PFSK-1 (cell line): ENCODE data around the gene FRMPD4.

ENCODE experiments used
- FOXP2 ChIP-seq: optimal IDR thresholded peaks from 2 replicates; pipeline ENCODE3; 2011; ENCODE audit warnings: borderline replicate concordance, control low read depth, inconsistent platforms; ENCODE audit not compliant: insufficient read depth; ENCODE audit errors: extremely low read length, extremely low read depth
- POLR2AphosphoS5 ChIP-seq: IDR thresholded peaks from 2 replicates; pipeline ENCODE4 v1.6.1; 2012; ENCODE audit warnings: low read depth, mild to moderate bottlenecking, control low read depth, low read length, moderate library complexity
- TAF1 ChIP-seq: IDR thresholded peaks from 2 replicates; pipeline ENCODE4 v1.6.1; 2012; ENCODE audit warnings: low read length, control low read depth, borderline replicate concordance; ENCODE audit not compliant: insufficient read depth
- TF ChIP-seq, protein P1 (sequence below), 2 experiments: IDR thresholded peaks; 2 replicates each; pipeline versions ENCODE4 v1.6.1 to v1.8.0; 2011 to 2012; ENCODE audit warnings: low read depth in 2 of 2, low read length in 2 of 2, control low read depth in 1 of 2, inconsistent platforms in 1 of 2, mild to moderate bottlenecking in 1 of 2, moderate library complexity in 1 of 2; ENCODE audit not compliant: insufficient read depth in 1 of 2

GRCh38 chrX:12615061-12615460 is 476.8 kb downstream of the FRMPD4 start:
- TF ChIP-seq POLR2AphosphoS5 (no peak), FOXP2 (no peak), TAF1 (no peak)
- TF ChIP-seq, protein P1, sequence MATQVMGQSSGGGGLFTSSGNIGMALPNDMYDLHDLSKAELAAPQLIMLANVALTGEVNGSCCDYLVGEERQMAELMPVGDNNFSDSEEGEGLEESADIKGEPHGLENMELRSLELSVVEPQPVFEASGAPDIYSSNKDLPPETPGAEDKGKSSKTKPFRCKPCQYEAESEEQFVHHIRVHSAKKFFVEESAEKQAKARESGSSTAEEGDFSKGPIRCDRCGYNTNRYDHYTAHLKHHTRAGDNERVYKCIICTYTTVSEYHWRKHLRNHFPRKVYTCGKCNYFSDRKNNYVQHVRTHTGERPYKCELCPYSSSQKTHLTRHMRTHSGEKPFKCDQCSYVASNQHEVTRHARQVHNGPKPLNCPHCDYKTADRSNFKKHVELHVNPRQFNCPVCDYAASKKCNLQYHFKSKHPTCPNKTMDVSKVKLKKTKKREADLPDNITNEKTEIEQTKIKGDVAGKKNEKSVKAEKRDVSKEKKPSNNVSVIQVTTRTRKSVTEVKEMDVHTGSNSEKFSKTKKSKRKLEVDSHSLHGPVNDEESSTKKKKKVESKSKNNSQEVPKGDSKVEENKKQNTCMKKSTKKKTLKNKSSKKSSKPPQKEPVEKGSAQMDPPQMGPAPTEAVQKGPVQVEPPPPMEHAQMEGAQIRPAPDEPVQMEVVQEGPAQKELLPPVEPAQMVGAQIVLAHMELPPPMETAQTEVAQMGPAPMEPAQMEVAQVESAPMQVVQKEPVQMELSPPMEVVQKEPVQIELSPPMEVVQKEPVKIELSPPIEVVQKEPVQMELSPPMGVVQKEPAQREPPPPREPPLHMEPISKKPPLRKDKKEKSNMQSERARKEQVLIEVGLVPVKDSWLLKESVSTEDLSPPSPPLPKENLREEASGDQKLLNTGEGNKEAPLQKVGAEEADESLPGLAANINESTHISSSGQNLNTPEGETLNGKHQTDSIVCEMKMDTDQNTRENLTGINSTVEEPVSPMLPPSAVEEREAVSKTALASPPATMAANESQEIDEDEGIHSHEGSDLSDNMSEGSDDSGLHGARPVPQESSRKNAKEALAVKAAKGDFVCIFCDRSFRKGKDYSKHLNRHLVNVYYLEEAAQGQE (IDR thresholded peaks at IDR 0.05; ENCODE audit: insufficient read depth in 1 of 2, low read depth in 2 of 2, low read length in 2 of 2) = no peak
